GM12891 (cell line): ENCODE data around the gene SLC25A21.

Experiments used
- POLR2A ChIP-seq: IDR thresholded peaks from 2 replicates; pipeline ENCODE4 v1.6.1; 2011; ENCODE audit warnings: low read depth, low read length, control low read depth
- POLR2AphosphoS5 ChIP-seq: IDR thresholded peaks from 2 replicates; pipeline ENCODE4 v1.6.1; 2011; ENCODE audit warnings: low read depth, low read length, control low read depth

- no peak for TF ChIP-seq POLR2A
- no peak for TF ChIP-seq POLR2AphosphoS5
These were observed 399.3 kb downstream of the SLC25A21 start for GRCh38 chr14:36773136-36773540.
